Kidney glomerular epithelial cell (primary cell): ENCODE results near the gene OR5K3.

Experiments used
- DNase-seq: peaks from one replicate; lab custom pipeline; 2025; lab: John Stamatoyannopoulos, UW

Gene OR5K3

DNA sequence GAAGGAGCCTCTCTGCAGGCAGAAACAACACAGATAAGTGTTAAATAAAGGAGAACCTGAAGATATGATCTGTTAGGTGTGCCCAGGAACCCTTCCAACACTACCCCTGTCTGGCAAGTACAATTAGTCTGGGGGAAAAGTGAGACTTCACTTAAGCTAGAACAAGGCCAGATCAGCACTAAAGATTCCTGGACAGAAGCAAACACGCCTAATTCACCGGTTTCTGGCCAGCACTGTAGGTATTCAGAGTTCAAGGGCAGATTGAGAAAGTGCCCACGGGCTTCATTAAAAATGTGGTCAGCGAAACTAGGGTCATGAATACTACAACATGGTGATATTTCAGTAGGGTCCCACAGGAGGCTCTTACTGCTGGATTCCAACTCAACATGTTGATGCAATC is 43.9 kb downstream of the OR5K3 start:
- DNase-seq = no peak

DNA sequence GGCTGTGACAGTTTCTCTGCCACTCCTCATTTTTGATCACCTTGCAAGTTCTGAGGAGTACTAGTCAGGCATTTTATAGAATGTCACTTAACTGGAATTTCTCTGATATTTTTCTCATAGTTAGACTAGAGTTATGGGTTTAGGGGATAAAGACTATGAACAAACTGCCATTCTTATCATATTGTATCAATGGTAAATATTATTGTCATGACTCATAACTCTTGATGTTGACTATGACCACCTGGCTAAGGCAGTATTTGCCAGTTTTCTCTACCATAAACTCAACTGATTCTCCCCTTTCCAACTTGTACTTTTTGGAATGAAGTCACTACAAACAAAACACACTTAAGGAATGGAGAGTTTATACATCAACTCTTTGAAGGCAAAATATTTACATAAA is 49.8 kb downstream of the OR5K3 start:
- no peak for DNase-seq
